ENCODE measurements around the gene CEP170.
"Not testable (repeated sequence)": the region's sequence is repeated elsewhere in the genome, so short reads cannot be mapped to it uniquely, and the experiment has no call there.

CEP170 gene

GRCh38 chr1:243230914-243231313 lies 24.2 kb downstream of the CEP170 start:
- DNase-seq = no peak

GRCh38 chr1:243229526-243229925 lies 25.6 kb downstream of the CEP170 start:
- DNase-seq = no peak

- no peak for DNase-seq
Measured at GRCh38 chr1:243227622-243228021, 27.5 kb downstream of the CEP170 start.

- DNase-seq = no peak
Measured at GRCh38 chr1:243218059-243218458, 37.0 kb downstream of the CEP170 start.

GRCh38 chr1:243217349-243217748 lies 37.7 kb downstream of the CEP170 start:
- no peak for DNase-seq

GRCh38 chr1:243216741-243217140 lies 38.3 kb downstream of the CEP170 start:
- no peak for DNase-seq

- DNase-seq = not testable (repeated sequence)
Measured at GRCh38 chr1:243215276-243215875, 39.7 kb downstream of the CEP170 start.

- no peak for DNase-seq
Measured at GRCh38 chr1:243213045-243213787, 41.9 kb downstream of the CEP170 start.

GRCh38 chr1:243211984-243212383 lies 43.1 kb downstream of the CEP170 start:
- not testable (repeated sequence) for DNase-seq

- DNase-seq = not testable (repeated sequence)
Measured at GRCh38 chr1:243205026-243205501, 50.0 kb downstream of the CEP170 start.

GRCh38 chr1:243204336-243204735 lies 50.7 kb downstream of the CEP170 start:
- not testable (repeated sequence) for DNase-seq

- not testable (repeated sequence) for DNase-seq
Measured at GRCh38 chr1:243203196-243203595, 51.9 kb downstream of the CEP170 start.

- DNase-seq = not testable (repeated sequence)
Measured at GRCh38 chr1:243201316-243201715, 53.8 kb downstream of the CEP170 start.

GRCh38 chr1:243197524-243197923 lies 57.6 kb downstream of the CEP170 start:
- DNase-seq = not testable (repeated sequence)

- not testable (repeated sequence) for DNase-seq
Measured at GRCh38 chr1:243193330-243193729, 61.8 kb downstream of the CEP170 start.

- DNase-seq = not testable (repeated sequence)
Measured at GRCh38 chr1:243186201-243186995, 68.7 kb downstream of the CEP170 start.

- not testable (repeated sequence) for DNase-seq
Measured at GRCh38 chr1:243184787-243185186, 70.3 kb downstream of the CEP170 start.

GRCh38 chr1:243183661-243184060 lies 71.4 kb downstream of the CEP170 start:
- not testable (repeated sequence) for DNase-seq

- not testable (repeated sequence) for DNase-seq
Measured at GRCh38 chr1:243183176-243183575, 71.9 kb downstream of the CEP170 start.

- no peak for DNase-seq
Measured at GRCh38 chr1:243179720-243180119, 75.4 kb downstream of the CEP170 start.

- not testable (repeated sequence) for DNase-seq
Measured at GRCh38 chr1:243177792-243178191, 77.3 kb downstream of the CEP170 start.

GRCh38 chr1:243173758-243174369 lies 81.2 kb downstream of the CEP170 start:
- DNase-seq = not testable (repeated sequence)

- DNase-seq = not testable (repeated sequence)
Measured at GRCh38 chr1:243164911-243165310, 90.2 kb downstream of the CEP170 start.
